K562 (cell line): ENCODE measurements around the gene TBC1D32.

ENCODE experiments used
- EP300 ChIP-seq: IDR thresholded peaks from 2 replicates; pipeline ENCODE4 v1.6.1; 2012; ENCODE audit warnings: low read length, improper control_type of control experiment
- FOXM1 ChIP-seq, 2 experiments: fragments of 450-650 bp in 1 of 2; sonication (generic) in 1 of 2; formaldehyde crosslinking in 1 of 2; IDR thresholded peaks; 2 replicates each; pipeline versions ENCODE4 v1.6.1 to v1.9.0; 2017 to 2022; ENCODE audit warnings: low read depth in 2 of 2, mild to moderate bottlenecking in 2 of 2, missing genetic modification reagents in 1 of 2, moderate library complexity in 1 of 2
- KLF1 ChIP-seq: fragments of 450-650 bp; IDR thresholded peaks from 2 replicates; pipeline ENCODE4 v1.6.1; 2016; ENCODE audit warnings: missing genetic modification characterization, missing compliant biosample characterization
- KLF16 ChIP-seq: IDR thresholded peaks from 2 replicates; pipeline ENCODE4 v1.6.1; 2016; ENCODE audit warnings: antibody characterized with exemption
- MAFK ChIP-seq: IDR thresholded peaks from 2 replicates; pipeline ENCODE4 v1.6.1; 2011; ENCODE audit warnings: low read length, improper control_type of control experiment
- MTA1 ChIP-seq: fragments of 450-650 bp; IDR thresholded peaks from 2 replicates; pipeline ENCODE4 v1.6.1; 2017; ENCODE audit warnings: borderline replicate concordance
- NR1H2 ChIP-seq: sonication (generic); formaldehyde crosslinking; IDR thresholded peaks from 2 replicates; pipeline ENCODE4 v1.4.0; 2020; ENCODE audit warnings: mild to moderate bottlenecking, missing genetic modification reagents
- POLR2A ChIP-seq: fragments of 450-650 bp; conservative IDR thresholded peaks from 2 replicates; pipeline ENCODE4 v1.6.1; 2016
- RFX5 ChIP-seq: IDR thresholded peaks from 2 replicates; pipeline ENCODE4 v1.6.1; 2011; ENCODE audit warnings: low read depth, mild to moderate bottlenecking, improper control_type of control experiment, low read length
- SMAD3 ChIP-seq: fragments of 450-650 bp; formaldehyde crosslinking; conservative IDR thresholded peaks from 2 replicates; pipeline ENCODE4 v1.4.0; 2020; ENCODE audit warnings: mild to moderate bottlenecking
- TAF1 ChIP-seq: IDR thresholded peaks from 2 replicates; pipeline ENCODE4 v1.6.1; 2011; ENCODE audit warnings: mild to moderate bottlenecking, low read length, moderate library complexity; ENCODE audit not compliant: insufficient read depth, control insufficient read depth, severe bottlenecking; ENCODE audit errors: extremely low read depth
- TF ChIP-seq, protein P1 (sequence below): fragments of 200-800 bp; sonication (Bioruptor generic); IDR thresholded peaks from 2 replicates; pipeline ENCODE4 v1.6.1; 2016; ENCODE audit warnings: missing genetic modification characterization, missing compliant biosample characterization

DNA sequence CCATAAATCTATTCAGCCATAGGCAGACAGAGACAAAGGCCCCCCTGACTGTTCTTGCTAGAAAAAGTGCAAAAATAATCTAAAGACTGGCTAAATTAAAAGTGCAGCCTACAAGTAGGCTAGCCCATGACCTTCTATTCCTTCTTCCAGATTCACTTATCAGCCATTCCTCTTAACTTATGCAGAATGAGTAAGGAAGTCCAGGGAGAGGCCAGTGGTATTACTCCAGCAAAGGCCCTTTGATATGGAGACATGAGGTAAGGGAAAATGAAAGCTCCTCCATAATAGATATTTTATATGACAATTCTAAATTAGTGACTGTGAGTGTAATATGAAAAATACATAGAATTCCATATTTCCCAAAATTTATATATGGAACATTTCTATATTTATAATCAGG lies 199.4 kb downstream of the TBC1D32 start:
- no peak for TF ChIP-seq RFX5
- no peak for TF ChIP-seq MAFK
- no peak for TF ChIP-seq KLF1
- TF ChIP-seq SMAD3 (CRISPR knock-in tag), result no peak
- TF ChIP-seq, protein P1, sequence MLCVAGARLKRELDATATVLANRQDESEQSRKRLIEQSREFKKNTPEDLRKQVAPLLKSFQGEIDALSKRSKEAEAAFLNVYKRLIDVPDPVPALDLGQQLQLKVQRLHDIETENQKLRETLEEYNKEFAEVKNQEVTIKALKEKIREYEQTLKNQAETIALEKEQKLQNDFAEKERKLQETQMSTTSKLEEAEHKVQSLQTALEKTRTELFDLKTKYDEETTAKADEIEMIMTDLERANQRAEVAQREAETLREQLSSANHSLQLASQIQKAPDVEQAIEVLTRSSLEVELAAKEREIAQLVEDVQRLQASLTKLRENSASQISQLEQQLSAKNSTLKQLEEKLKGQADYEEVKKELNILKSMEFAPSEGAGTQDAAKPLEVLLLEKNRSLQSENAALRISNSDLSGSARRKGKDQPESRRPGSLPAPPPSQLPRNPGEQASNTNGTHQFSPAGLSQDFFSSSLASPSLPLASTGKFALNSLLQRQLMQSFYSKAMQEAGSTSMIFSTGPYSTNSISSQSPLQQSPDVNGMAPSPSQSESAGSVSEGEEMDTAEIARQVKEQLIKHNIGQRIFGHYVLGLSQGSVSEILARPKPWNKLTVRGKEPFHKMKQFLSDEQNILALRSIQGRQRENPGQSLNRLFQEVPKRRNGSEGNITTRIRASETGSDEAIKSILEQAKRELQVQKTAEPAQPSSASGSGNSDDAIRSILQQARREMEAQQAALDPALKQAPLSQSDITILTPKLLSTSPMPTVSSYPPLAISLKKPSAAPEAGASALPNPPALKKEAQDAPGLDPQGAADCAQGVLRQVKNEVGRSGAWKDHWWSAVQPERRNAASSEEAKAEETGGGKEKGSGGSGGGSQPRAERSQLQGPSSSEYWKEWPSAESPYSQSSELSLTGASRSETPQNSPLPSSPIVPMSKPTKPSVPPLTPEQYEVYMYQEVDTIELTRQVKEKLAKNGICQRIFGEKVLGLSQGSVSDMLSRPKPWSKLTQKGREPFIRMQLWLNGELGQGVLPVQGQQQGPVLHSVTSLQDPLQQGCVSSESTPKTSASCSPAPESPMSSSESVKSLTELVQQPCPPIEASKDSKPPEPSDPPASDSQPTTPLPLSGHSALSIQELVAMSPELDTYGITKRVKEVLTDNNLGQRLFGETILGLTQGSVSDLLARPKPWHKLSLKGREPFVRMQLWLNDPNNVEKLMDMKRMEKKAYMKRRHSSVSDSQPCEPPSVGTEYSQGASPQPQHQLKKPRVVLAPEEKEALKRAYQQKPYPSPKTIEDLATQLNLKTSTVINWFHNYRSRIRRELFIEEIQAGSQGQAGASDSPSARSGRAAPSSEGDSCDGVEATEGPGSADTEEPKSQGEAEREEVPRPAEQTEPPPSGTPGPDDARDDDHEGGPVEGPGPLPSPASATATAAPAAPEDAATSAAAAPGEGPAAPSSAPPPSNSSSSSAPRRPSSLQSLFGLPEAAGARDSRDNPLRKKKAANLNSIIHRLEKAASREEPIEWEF, result no peak
- TF ChIP-seq POLR2A, result no peak
- no peak for TF ChIP-seq FOXM1 (IDR thresholded peaks at IDR 0.05; ENCODE audit: low read depth)
- no peak for TF ChIP-seq FOXM1 (CRISPR knock-in tag; IDR thresholded peaks at IDR 0.05; ENCODE audit: low read depth)
- no peak for TF ChIP-seq KLF16
- TF ChIP-seq NR1H2 (CRISPR knock-in tag), result no peak
- no peak for TF ChIP-seq EP300
- TF ChIP-seq TAF1, result no peak
- TF ChIP-seq MTA1, result no peak
